SIG-M5 treated with dmso at 0.1 percent for 504 hours (cell line): ENCODE data around the gene KRT6C.
"Not testable (repeated sequence)": the region's sequence is repeated elsewhere in the genome, so short reads cannot be mapped to it uniquely, and the experiment has no call there.

Experiments
- DNase-seq: peaks from one replicate; lab custom pipeline; 2025; ENCODE audit not compliant: unreplicated experiment; lab: John Stamatoyannopoulos, UW

KRT6C gene

DNA sequence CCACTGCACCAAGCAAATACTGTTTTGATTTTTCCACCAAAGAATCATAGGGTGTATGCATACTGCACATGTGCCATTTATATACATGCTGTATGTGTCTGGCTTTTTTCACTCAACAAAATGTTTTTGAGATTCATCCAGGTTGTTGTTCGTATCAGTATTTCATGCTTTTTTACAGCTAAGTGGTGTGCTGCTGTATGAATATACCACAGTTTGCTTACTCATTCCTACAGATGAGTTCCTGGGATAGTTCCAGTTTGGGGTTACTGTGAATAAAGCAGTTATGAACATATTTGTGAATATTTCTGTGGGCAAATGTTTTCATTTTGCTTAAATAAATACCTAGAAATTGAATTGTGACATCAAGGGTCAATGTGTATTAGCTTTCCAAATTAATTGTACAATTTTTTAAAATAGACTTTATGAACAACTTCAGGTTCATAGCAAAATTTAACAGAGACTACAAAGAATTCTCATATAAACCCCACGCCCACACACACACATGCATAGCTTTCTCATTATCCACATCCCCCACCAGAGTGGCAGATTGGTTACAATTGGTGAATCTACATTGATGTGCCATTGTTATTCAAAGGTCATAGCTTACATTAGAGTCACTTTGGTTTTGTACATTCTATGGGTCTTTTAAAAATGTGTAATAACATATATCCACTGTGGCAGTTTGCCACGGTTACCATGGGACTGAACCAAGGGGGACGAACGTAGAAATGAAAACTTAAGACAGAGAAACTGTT lies 26.4 kb upstream of the KRT6C start:
- no peak for DNase-seq

DNA sequence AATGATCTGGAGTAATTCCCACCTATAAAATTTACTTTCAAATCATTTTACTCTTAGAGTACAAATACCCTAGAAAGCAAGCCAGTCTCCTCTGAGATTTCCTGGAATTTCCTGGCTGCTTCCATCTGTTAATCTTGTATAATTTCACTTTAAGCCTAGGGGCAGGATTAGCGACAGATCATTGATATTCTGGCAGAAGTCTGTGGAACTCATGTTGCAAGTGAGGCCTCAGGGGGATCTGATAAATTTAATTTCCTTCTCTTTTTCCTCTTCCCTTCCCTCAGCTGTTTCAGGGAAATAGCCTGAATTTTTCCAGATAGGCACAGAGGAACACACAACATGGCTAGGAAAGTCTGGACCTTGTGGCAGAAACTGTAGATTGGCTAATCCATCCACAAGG lies 25.3 kb upstream of the KRT6C start:
- DNase-seq = no peak

DNA sequence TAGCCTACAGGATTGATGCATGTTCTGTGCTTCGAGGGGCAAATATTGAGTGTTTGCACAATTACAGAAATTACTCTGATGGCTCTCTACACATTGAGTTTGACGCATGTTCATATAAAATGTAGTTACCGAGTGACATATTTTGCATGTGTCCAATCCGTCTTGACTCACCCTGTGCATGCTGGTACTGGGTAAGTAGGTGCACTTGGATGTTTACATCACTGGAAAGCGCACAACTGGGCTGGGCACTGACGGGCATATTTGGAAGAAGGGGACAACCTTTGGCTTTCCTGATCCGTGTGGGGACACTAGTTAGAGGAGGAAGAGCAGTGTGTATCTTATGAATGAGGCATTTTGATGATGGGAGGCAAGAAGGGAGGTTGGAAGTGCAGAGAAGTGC lies 24.4 kb upstream of the KRT6C start:
- DNase-seq = no peak

DNA sequence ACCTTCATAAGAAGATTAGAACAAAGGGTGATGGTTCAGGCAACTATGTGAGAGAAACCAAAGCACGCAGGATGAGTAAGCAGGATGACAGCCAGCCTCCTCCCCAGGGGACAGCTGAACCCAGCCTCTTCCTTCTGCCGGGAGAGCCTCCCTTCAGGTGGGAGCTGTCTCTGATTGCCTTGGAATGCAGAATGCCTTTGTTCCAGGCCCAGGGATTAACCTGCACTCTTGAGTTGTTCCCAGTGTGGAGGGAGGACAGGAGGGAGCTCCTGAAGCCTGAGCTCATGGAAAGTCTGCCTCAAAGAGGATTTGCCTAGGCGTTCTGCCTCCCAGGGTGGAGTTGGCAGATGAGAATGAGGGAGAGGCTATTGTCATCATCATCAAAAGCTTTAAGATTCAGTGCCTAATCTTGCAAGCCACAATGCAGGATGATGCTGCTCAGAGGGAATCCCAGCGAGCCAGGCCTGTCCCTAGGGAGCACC lies 23.0 kb upstream of the KRT6C start:
- no peak for DNase-seq

DNA sequence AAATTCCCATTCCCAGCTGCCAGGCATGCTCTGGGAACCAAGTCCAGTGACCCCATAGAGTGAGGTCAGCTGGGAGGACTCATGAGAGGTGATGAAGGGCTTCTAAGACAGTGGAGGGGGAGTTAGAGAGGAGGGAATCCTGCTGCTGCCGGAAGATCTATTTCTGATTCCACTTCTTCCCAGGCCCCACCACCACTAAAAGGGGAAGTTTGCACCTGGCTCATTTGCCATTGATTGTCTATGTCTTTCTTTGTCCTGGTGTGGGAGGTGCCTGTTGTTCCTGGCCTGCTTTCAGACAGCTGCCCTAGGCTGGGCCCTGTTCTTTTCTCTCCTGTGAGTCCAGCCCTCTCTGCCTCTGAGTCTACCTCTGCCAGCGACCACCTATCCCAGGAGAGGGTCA lies 22.4 kb upstream of the KRT6C start:
- DNase-seq = no peak

DNA sequence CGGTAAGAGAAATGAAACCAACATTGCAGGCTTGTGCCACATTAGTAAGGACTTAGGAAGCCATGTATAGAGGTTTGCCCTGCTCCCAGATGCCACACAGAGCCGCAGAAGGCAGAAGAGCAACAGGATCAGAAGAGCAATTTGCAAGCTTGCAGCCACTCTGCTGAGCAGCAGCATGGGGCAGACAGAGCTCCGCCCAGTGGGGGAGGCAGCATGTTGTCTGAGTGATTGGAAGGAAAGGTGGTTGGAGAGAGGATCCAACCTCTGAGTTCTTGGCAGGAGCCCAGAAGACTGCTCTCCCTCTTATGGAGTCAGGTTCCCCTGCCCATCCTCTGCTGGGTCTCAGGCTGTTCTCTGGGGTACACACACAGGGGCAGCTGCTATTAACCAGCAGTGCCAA lies 21.8 kb upstream of the KRT6C start:
- DNase-seq = peak; percentile 8

DNA sequence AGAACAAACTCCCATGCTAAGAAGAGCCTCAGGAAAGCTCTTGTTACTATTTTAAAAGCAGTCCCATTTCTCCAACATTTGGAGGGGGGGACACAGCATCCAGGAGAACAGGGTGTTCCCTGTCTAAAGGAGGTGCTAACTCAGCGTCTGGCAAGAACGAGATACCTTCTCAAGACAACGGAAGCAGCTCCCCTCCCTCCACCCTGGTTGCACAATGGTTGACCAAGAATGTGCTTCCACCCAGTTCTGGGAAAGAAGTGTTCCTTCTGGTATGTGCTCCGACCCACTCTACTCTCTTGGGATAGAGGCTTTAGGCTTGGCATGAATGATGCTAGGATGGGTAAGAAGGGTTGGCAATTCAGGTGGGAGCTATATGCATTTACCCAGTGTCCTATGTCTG lies 20.9 kb upstream of the KRT6C start:
- DNase-seq = no peak

DNA sequence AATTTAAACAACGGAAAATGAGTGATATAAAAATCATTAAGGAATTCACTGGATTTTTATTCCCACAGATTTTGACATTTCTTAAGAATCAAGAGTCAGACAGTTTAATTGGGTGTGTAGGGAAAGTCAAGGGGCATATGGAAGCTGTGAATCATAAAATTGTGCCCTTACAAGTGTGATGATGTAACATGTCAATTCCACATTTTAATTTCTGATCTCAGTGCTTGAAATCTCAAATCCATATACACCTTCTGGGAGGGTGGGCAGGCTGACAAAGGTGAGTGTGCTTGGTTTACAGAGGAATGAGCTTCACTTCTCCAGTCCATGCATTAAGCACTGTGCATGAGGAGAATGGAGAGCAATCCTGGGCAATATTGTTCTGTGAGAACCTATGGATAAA lies 20.5 kb upstream of the KRT6C start:
- no peak for DNase-seq

DNA sequence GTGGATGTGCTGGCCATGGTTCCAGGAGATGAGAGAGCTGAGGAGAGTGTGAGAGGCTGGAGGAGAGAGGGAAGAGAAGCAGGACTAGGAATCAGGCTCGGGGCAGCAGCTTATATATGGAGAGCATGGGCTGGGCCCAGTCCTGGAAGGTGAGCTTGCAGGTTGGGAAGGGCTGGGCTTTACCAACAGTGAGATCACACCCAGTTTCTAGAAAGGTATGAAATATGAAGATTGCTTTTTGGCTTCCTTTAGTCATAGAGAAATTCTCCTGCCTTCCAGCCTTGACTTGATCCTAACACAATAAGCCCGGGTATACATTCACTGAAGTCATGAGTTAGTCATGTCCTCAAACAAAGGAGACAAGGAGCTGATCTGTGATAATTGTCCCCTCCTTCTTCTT lies 19.6 kb upstream of the KRT6C start, which contains the start of gene KRT6A:
KRT6A (minus strand) TSS at position 86 of the 400 bp plus-strand sequence; CDS start at position 17, 69 bp downstream.
- no peak for DNase-seq

DNA sequence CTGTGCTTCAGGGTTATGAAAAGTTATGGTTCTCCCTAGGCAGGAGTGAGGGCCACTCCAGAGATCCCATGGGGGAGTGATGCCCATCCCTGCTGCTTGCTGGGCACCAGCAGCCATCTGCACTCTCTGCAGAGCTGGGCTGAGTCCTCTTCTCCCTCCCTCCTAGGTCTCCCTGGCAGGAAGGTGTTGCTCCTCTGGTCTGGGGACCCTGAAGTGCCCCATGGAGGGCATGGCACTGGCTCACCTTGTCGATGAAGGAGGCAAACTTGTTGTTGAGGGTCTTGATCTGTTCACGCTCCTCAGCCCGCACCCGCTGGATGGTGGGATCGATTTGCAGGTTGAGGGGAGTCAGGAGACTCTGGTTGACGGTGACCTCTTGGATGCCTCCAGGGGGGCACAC lies 18.8 kb upstream of the KRT6C start:
- DNase-seq = not testable (repeated sequence)

DNA sequence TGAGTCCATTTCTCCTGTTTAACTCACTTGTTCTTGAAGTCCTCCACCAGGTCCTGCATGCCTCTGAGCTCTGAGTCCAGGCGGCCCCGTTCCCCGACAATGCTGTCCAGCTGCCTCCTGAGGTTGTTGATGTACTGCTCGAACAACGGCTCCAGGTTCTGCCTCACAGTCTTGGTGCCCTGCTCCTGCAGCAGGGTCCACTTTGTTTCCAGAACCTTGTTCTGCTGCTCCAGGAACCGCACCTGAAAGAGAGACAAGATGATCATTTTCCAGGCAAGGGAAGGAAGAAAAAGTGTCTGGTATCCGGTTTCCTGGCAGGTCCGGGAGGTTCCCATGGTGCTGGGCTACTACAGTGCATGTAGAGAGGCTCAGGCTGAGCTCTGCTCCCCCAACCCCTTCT lies 17.9 kb upstream of the KRT6C start:
- not testable (repeated sequence) for DNase-seq

DNA sequence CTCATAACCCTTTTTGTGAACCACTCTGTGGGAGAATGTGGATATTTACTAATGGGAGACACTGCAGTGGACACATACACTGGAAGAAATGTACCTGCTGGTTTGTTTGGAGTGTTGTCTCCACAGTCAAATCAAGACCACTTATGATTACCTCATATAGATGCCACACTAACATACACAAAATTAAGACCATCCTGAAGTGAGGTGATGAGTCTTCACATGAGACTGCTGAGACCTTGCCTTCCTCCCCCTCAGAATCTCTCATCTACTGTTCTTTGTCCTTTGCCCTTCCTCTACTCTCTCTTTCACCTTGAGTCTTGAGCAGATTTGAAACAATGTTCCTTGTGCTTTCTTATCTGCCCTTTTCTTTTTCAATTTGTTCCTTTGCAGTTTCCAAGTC lies 15.1 kb upstream of the KRT6C start:
- DNase-seq = no peak

DNA sequence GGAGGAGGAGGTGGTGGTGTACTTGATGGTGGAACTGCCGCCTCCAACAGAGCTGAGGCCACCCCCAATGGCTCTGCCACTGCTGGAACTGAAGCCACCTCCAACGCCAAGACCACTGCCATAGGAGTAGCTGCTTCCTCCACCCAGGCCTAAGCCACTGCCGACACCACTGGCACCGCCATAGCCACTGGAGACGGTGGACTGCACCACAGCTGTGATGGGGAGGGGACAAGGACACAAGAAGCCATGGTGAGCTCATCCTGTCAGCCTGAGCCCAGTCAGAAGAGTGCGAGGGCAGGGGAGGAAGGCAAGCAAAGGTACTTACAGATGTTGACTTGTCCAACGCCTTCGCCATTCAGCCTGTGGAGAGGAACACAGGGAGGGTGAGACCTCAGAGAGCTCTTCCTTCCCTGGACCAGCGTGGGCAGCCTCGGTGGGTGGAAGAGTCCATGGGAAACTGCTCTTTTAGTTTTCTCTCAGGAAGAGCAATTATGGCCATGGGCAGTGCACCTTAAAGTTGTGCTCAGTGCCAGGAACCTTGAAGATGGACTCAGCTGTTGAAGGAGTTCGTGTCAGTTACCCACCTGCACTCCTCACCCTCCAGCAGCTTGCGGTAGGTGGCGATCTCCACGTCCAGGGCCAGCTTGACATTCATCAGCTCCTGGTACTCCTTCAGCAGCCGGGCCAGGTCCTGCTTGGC lies 14.3 kb upstream of the KRT6C start:
- DNase-seq = not testable (repeated sequence)

DNA sequence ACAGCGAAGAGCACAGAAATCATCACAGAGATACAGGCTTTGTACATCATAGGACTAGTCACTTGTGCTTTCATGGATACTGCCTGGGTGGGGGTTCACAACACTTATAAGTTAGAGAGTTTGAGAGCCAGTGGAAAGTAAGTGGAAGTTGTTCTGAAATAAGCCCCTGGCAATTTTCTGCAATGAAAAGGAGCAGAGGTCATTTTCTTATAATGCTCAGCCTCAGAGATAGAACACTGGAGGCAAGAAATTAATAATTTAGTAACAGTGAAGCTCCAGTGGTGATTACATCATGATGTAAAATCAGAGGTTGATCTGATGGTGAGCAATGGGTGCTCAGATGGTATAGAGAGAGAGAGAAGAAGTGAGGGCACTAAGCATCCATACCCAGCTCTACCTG lies 13.6 kb upstream of the KRT6C start:
- DNase-seq = no peak

DNA sequence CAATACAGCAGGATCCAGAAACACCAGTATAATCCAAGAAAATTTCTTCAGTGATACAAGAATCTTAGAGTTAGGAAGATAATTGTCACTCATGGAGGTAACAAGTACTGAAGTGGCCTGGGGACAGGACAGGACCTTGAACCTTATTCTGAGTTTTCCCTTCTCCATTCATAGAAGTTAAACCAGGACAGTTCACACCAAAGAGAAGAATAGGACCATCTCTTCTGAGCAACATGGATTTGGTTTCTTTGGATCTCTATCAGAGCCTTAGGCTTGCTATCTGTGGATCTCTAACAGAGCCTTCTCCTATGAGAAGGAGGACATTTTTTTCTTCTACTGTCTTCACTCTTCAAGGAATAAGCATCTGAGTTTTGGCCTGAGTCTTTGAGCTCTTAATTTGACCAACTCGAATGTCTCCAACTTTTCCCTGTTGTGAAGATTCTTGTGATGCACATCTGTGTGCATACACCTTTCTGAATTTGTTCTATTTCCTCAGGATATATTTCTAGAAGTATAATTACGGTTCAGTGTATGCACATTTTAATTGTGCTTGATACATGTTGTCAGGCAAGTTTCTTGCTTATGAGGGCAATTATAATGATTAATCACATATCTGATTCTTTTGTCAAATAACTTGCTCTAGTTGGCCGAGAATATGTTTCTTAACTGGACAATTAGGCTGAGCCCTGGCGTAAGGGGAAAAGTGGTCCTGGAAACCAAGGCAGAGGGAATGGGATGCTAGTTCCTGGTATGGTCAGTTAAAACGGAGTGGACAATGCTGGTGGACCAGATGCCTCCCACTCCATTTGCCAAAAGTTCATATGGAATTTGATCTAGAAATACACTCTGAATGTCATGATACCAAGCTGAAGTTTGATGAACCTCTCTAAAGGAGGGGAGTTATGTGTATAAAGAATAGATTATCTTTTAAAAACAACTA lies 12.8 kb upstream of the KRT6C start:
- DNase-seq = no peak

DNA sequence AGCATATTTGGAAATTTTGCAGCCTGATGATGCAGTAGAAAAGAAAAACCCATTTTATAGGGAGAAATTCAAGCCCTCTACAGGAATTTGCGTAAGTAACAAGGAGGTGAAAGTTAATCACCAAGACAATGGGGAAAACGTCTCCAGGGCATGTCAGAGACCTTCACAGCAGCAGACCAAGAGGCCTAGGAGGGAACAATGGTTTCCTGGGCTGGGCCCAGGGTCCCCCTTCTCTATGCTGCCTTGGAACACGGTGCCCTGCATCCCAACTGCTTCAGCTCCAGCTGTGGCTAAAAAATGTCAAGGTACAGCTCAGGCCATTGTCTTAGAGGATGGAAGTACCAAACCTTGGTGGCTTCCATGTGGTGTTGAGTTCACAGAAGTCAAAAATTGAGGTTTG lies 6.5 kb upstream of the KRT6C start:
- no peak for DNase-seq

DNA sequence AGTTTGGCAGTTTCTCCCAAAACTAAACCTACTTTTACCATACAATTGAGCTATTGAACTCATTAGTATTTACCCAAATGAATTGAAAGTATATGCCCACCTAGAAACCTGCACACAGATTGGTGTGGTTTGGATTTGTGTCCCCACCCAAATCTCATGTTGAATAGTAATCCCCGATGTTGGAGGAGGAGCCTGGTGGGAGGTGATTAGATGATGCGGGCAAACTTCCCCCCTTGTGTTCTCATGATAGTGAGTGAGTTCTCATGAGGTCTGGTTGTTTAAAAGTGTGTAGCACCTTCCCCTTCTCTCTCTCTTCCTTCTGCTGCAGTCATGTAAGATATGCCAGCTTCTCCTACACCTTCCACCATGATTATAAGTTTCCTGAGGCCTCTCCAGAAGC lies 4.0 kb upstream of the KRT6C start:
- no peak for DNase-seq

DNA sequence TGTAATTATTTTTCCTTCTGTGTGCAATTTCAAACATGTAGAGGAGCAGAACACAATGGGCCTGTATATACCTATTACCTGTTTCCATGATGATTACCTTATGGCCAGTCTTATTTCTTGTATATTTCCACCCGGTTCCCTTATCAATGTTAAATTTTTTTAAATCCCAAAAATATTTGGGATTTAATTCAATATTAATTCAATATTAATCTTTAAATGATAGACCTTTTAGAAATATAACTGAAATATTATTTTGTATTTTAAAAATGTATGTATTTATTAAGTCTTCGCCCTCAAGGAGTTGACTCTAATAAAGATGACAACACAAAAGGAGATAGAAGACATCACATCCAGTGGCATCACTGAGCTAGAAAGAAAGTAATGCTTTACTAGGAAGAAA lies 607 bp upstream of the KRT6C start:
- DNase-seq = no peak

DNA sequence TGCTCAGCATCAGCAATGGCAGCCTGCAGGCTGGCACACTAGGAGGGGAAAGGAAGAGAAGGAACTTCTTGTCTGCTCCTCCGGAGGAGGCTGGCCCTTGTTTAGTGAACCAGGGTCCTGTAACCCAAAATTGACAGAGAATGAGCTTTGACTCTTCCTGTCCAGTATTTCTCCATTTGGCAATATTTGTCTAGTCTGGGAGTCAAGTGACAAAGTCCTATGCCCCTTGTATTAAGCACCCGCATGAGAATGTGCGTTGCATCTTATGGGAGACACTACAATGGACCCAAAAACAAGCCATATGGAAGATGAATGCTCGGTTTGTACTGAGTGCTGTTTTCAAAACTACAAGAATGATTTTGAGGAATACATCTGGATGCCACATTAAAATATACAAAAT lies 3.8 kb downstream of the KRT6C start:
- DNase-seq = no peak

DNA sequence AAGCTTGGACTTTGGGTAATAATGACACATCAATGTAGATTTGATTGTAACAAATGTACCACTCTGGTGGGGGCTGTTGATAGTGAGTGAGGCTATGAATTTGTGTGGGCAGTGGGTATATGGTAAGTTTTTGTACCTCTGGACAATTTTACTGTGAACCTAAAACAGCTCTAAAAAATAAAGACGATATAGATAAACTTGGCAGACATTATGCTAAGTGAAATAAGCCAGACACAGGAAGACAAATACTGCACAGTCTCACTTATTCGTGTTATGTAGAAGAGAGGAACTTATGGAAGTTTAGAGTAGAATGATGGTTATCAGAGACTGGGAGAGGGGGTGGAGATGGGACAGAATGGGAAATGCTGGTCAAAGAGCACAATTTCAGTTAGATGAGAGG lies 8.7 kb downstream of the KRT6C start:
- no peak for DNase-seq

DNA sequence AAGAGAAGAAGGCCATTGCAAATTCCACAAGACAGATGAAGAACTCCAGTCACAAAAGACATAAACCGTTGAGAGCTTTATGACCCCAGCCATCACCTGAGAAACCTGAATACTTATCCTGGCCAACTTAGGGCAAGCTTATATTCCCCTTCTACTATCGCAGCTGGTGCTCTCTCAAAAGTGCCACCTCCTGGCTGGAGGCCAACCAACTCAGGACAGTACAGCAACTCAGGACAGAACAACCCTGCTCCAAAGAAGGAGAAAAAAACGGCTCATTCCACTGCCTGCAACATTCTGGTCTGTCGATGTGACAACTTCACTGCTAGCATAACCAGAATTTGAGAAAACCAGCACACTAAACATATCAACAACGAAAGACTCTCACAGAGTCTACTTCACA lies 11.9 kb downstream of the KRT6C start:
- DNase-seq = no peak
